ENCODE results near the gene AGBL5. TPM values are rescaled to one million over a fixed set of nuclear protein-coding genes. Genes with fewer than 3 reads are reported as not detected.

AGBL5 gene
- total and polyA plus RNA-seq, 9 of the 15 experiments (the other 6 are each of a cell fraction or from before 2014, with no cell fraction given) = 3.3 to 52.7 (median 26.2) TPM

- Histone ChIP-seq H3K27me3 (ENCODE audit: control insufficient read depth in 2 of 2, insufficient read depth in 2 of 2, low read length in 2 of 2) (no peaks in the 10 kb centered on the region), H3K9ac (ENCODE audit: insufficient read depth in 1 of 2, low read depth in 2 of 2, low read length in 2 of 2) (peak overlapping the region; percentile 43 to 53; a peak in 3 of 4 replicates), H3K9me3 (replicated peaks; ENCODE audit: control insufficient read depth, insufficient read depth, low read depth, low read length) (no peaks in the 10 kb centered on the region), H3K4me2 (ENCODE audit: insufficient read depth, low read length) (peak overlapping the region; percentile 22; the same call in 1 of the 2 replicates), H3K36me3 (ENCODE audit: control insufficient read depth, insufficient read depth, low read length) (peaks cover 4% of the 10 kb centered on the region; the same call in 2 of the 3 replicates), H3K9me1 (ENCODE audit: control insufficient read depth, insufficient read depth, low read length) (no peaks in the 10 kb centered on the region), H3K4me3 (no peak overlapping the region), H4K20me1 (replicated peaks; ENCODE audit: control insufficient read depth, insufficient read depth, low read length) (no peaks in the 10 kb centered on the region), H2AFZ (ENCODE audit: low read depth, low read length) (no peak overlapping the region), H3K4me1 (replicated peaks in 1 of 2; ENCODE audit: control insufficient read depth in 2 of 2, insufficient read depth in 2 of 2, low read length in 2 of 2) (peaks cover 59 to 84% of the 10 kb centered on the region in 2 experiments), H3K79me2 (ENCODE audit: control insufficient read depth, insufficient read depth, low read length) (peaks cover 61% of the 10 kb centered on the region), H3K27ac (ENCODE audit: extremely low read depth, low read depth, low read length) (peak overlapping the region; percentile 91)
- ATAC-seq = no peak
- BruUV-seq (replicated peaks) = no TSS peak
- intact Hi-C loops (cut with micrococcal nuclease) = loop anchor here (5.0 to 10.0 kb wide), 2 partner anchors 177 to 250 kb away; partner anchors contain the start of gene SLC35F6
- POLR2A ChIA-PET = interaction anchor here (0.7 to 1.5 kb wide), 5 partner anchors 8 to 64 kb away, joined by 3 to 6 read pairs (median 3); no protein-coding TSS in a partner anchor
- FAIRE-seq = no peak
- DNase-seq (ENCODE audit: extremely low read depth in 1 of 4, low spot score in 3 of 4) = no peak
- CTCF ChIA-PET (ENCODE audit: low intra/inter-chr PET ratio) = interaction anchor here (0.8 to 6.8 kb wide), 2 partner anchors 53 to 71 kb away, joined by 3 to 65 read pairs; no protein-coding TSS in a partner anchor
- in situ Hi-C loops (cut with MboI) = loop anchor here (5.0 kb wide), 1 partner anchor 53 kb away; no protein-coding TSS in a partner anchor
- 88% methylated on average over 8 of the region's 8 CpGs for WGBS (ENCODE audit: insufficient coverage, low coverage, missing lambda C conversion rate)
- TF ChIP-seq ZNF174 (CRISPR knock-in tag; IDR thresholded peaks at IDR 0.05) (no peak), BCOR (IDR thresholded peaks at IDR 0.05) (no peak), YBX1 (IDR thresholded peaks at IDR 0.05) (no peak), KHSRP (IDR thresholded peaks at IDR 0.05) (no peak), FOXA3 (CRISPR knock-in tag; conservative IDR thresholded peaks at IDR 0.05 in 1 of 2, IDR thresholded peaks at IDR 0.05 in 1 of 2) (peak in 1 of 2 experiments; percentile 77; a peak in 1 of 4 replicates), CEBPG (CRISPR knock-in tag; IDR thresholded peaks at IDR 0.05) (peak; percentile 34; the same call in 1 of the 2 replicates), CEBPG (tag; conservative IDR thresholded peaks at IDR 0.05 in 1 of 2, IDR thresholded peaks at IDR 0.05 in 1 of 2) (no peak), MYBL2 (IDR thresholded peaks at IDR 0.05; ENCODE audit: low read depth) (no peak), MYBL2 (CRISPR knock-in tag; IDR thresholded peaks at IDR 0.05; ENCODE audit: borderline replicate concordance) (no peak), ZBTB17 (CRISPR knock-in tag; IDR thresholded peaks at IDR 0.05) (0 out of 2 replicates have a peak, but pooled peaks have one; percentile 26), GMEB1 (CRISPR knock-in tag; IDR thresholded peaks at IDR 0.05) (no peak), E4F1 (CRISPR knock-in tag; IDR thresholded peaks at IDR 0.05; ENCODE audit: borderline replicate concordance) (no peak), NR2C1 (IDR thresholded peaks at IDR 0.05) (no peak), NR2C1 (tag; IDR thresholded peaks at IDR 0.05) (peak; percentile 9; the same call in 1 of the 2 replicates), CREBBP (IDR thresholded peaks at IDR 0.05; ENCODE audit: low read depth, low read length) (no peak), ZFP36 (IDR thresholded peaks at IDR 0.05; ENCODE audit: low read depth, low read length, partially characterized antibody) (no peak), ZSCAN32 (CRISPR knock-in tag; IDR thresholded peaks at IDR 0.05) (no peak), SREBF2 (CRISPR knock-in tag; IDR thresholded peaks at IDR 0.05) (no peak)
These were observed 36.6 kb upstream of the AGBL5 start for GRCh38 chr2:27014771-27015433.
